HFF-Myc (cell line): ENCODE measurements around the gene CRTC2.

ENCODE experiments used
- DNase-seq: peaks from one replicate; pipeline ENCODE4 v3.0.0-alpha.2; 2011; ENCODE audit warnings: low read depth; ENCODE audit errors: extremely low read depth
- H3K4me3 ChIP-seq: replicated peaks from 2 replicates; pipeline ENCODE4 v1.5.1; 2011; ENCODE audit warnings: low read depth, mild to moderate bottlenecking, control low read depth, low read length
- TF ChIP-seq, protein P1 (sequence below): IDR thresholded peaks from 2 replicates; pipeline ENCODE4 v1.5.1; 2012; ENCODE audit warnings: mild to moderate bottlenecking, low read depth, low read length, control low read depth; ENCODE audit errors: missing control alignments

Gene CRTC2

DNA sequence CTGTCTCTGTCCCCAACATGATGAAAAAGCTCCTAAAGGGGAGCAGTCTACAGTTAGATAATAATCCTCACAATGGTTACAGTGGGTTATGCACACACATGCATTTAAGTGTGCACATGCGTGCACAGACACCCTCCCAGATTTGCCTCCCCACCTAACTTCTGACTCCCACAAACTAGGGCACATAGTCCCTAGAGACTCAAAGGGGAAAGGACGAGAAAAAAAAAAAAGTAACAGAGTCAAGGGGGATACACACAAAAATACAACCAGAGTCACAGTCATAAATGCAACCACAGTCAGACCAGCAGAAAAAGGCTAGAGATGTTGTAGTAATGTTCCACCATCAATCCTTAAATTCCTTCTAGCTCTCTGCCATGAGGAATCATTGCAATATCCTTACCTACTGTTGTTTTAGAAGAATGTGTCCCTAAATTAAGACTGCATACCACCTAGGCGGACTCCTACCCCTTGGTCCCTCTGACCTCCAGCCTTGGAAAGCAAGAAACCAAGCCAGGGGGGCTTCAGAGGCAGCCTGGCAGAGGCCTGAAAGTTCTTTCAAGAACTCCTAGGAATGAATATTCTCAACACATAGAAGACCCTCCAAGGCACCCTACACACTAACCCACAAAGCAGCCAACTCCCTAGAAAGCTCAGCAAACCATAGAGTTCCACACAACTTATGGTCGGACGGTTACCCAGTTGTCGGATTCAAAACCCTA is 1.3 kb downstream of the CRTC2 start:
- peak overlapping the region; percentile 93 for H3K4me3 ChIP-seq
- TF ChIP-seq, protein P1, sequence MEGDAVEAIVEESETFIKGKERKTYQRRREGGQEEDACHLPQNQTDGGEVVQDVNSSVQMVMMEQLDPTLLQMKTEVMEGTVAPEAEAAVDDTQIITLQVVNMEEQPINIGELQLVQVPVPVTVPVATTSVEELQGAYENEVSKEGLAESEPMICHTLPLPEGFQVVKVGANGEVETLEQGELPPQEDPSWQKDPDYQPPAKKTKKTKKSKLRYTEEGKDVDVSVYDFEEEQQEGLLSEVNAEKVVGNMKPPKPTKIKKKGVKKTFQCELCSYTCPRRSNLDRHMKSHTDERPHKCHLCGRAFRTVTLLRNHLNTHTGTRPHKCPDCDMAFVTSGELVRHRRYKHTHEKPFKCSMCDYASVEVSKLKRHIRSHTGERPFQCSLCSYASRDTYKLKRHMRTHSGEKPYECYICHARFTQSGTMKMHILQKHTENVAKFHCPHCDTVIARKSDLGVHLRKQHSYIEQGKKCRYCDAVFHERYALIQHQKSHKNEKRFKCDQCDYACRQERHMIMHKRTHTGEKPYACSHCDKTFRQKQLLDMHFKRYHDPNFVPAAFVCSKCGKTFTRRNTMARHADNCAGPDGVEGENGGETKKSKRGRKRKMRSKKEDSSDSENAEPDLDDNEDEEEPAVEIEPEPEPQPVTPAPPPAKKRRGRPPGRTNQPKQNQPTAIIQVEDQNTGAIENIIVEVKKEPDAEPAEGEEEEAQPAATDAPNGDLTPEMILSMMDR: no peak
- no peak for DNase-seq

DNA sequence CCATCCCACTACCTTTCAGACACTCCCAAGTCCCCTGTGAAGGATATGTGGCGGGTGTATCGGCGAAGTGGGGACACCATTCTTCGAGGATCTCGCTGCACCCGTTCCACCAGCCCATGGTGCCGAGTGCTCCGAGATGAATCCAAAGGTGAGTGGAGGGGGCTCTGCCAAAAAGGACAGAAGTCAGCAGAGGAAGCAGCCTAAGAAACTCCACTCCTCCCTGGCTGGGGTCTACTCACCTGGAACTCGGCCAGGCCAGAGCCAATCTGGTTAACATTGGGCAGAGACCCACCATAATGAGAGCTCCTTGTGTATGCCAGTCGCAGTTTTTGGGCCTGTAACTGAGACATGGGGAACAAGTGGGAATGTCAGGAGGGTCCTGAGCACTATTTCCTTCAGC is 3.6 kb downstream of the CRTC2 start:
- DNase-seq: no peak
- TF ChIP-seq, protein P1: no peak
- no peak overlapping the region for H3K4me3 ChIP-seq

DNA sequence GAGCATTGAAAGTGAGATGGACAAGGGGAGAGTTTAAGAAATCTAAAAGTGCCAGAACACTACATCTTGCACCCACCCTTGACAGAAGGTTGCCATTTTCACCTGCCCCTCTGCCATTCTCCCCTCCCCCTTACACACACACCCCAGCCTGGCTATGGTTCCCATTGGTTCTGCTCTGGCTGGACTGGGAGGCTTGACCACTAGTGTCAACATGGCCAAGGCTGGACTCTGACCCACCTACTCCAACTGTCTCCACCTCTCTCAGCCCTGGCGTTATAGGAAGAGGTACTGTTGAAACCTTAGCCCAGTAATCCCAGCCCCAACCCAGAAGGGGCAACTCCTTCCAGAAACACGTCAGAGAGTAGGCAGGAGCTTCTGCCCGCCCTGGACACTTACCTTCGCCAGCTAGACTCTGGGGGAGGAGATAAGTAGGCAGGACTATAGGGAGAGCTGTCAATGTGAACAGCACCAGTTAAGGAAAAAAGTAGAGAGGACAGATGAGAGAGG is 4.5 kb downstream of the CRTC2 start:
- DNase-seq: no peak
- TF ChIP-seq, protein P1: no peak
- no peak overlapping the region for H3K4me3 ChIP-seq

DNA sequence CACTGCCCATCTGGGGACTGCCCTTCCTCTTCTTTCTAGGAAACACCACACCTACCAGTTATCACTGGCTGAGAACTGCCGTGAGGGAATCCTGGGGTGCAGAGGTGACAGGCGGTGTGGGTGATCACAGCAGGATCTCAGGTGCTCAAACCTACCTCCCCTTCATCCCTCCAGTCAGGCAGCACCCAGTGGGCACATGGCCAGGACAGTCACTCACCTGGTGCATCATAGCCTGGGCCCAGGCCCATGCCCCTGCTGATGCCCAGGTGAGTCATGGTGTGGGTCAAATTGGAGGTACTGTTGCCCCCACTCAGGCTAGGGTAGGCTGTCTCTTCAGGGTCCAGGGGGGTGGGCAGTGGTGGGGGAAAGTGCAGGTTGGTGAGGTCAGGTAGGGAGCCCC is 6.6 kb downstream of the CRTC2 start:
- no peak for DNase-seq
- H3K4me3 ChIP-seq: no peak overlapping the region
- TF ChIP-seq, protein P1: no peak

DNA sequence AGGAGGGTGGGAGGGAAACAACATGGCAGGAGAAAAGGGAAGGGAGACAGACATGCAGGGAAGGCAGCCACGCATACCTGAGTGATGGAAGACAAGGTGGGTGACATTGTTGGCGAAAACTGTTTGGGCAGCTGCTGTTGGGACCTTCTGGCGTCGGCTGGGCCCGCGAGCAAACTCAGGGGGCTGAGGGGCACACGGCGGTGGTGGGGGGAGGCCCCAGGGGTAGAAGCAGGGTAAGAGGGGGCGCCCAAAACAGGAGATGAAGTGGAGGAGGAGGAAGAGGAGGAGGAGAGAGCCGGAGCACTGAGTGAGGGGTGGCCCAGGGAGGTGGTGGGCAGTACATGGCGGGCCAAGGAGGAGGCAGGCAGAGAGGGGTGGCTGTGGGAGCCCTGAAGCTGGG is 7.2 kb downstream of the CRTC2 start:
- no peak for DNase-seq
- TF ChIP-seq, protein P1: no peak
- H3K4me3 ChIP-seq: no peak overlapping the region

DNA sequence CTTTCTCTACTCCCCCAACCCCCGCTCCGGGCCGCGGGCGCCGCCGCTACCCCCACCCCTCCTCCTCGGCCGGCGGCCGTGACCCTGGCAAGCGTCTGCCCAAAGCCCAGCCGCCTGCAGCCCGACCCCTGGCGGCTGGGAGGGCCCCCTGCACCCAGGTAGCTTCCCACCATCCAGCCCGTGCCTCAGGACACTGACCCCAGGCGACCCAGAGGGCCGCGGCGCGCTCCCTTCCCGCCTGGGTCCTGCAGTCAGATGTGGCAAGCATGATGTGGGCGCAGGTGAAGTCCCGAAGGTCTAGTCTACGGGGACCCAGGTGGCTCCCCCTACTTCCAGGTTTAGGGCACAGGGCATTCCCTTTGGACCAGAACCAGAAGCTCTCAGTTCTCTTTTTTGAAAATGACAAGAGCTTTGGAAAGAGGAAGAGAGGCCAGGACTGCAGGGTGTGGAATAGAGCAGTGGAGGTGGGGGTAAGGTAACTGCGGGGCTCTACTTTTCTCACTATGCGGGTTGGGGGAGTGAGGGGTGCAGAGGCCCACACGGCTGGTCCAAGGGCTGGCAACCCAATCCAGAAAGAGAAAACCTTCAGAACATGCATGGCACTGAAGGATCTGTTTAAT is 11.7 kb downstream of the CRTC2 start, which contains the start of gene DENND4B:
Gene DENND4B, minus strand, starts transcription at position 97 of the 620 bp plus-strand sequence. CDS start 2,344 bp downstream, outside the sequence.
- TF ChIP-seq, protein P1: peak; percentile 88
- peak within 1 kb of the TSS; percentile 83 for H3K4me3 ChIP-seq
- no peak for DNase-seq
